HepG2 (cell line): ENCODE data around the gene DENND5B. TPM values are rescaled to one million over a fixed set of nuclear protein-coding genes. Genes with fewer than 3 reads are reported as not detected.

Experiments used
- ATAC-seq: fragments of 200-7000 bp; cut with Tn5 transposase; 3 replicates; pipeline ENCODE4 v1.9.1; 2020; ENCODE audit warnings: mild to moderate bottlenecking, moderate library complexity
- BruUV-seq: library from RNA; stranded (reverse); fragments of 400-500 nt; replicated peaks from 2 replicates; lab custom pipeline; 2021; lab: Mats Ljungman, UMichigan
- CTCF ChIA-PET: fragments of 300-600 bp; formaldehyde crosslinking; extraction: SDS; loops from one replicate; lab custom pipeline; 2021; ENCODE audit warnings: low total read pairs, inconsistent platforms, low intra/inter-chr PET ratio; lab: Yijun Ruan, JAX
- POLR2A ChIA-PET: fragments of 350-600 bp; sonication (Branson Sonifier 250); formaldehyde crosslinking; loops from one replicate; lab custom pipeline; 2020; ENCODE audit warnings: antibody characterized with exemption, inconsistent platforms; lab: Yijun Ruan, JAX
- DNase-seq: peaks from one replicate; pipeline ENCODE4 v3.0.0-alpha.2; 2015; ENCODE audit warnings: low spot score
- FAIRE-seq: peaks from 3 replicates; lab custom pipeline; 2011; peaks lifted over from hg19 to GRCh38; lab: Jason Lieb, UNC
- H2AFZ ChIP-seq: one replicate; pipeline ENCODE4 v1.6.1; 2011; ENCODE audit warnings: low read length, inconsistent platforms
- H3K27ac ChIP-seq: fragments of 300-600 bp; 3 replicates; pipeline ENCODE4 v1.8.0; 2011; ENCODE audit warnings: mixed run types, mild to moderate bottlenecking, mixed read lengths, low read length, inconsistent platforms; ENCODE audit not compliant: insufficient read depth; ENCODE audit errors: extremely low read length
- H3K27me3 ChIP-seq, 2 experiments: fragments of 200-600 bp in 1 of 2; 2 replicates in 1 of 2; 3 replicates in 1 of 2; pipeline versions ENCODE4 v1.6.0 to v1.8.0; 2011; ENCODE audit warnings: low read length in 2 of 2, mild to moderate bottlenecking in 2 of 2, moderate library complexity in 2 of 2, inconsistent platforms in 1 of 2; ENCODE audit not compliant: insufficient read depth in 2 of 2, control insufficient read depth in 1 of 2
- H3K36me3 ChIP-seq, 2 experiments: fragments of 200-600 bp in 1 of 2; replicated peaks in 1 of 2; 2 replicates in 1 of 2; 3 replicates in 1 of 2; pipeline versions ENCODE4 v1.5.1 to v1.8.0; 2011; ENCODE audit warnings: low read length in 2 of 2, inconsistent platforms in 1 of 2; ENCODE audit not compliant: insufficient read depth in 2 of 2, control insufficient read depth in 1 of 2
- H3K4me1 ChIP-seq: 2 replicates; pipeline ENCODE4 v1.5.1; 2012; ENCODE audit warnings: low read length, inconsistent platforms; ENCODE audit not compliant: insufficient read depth
- H3K4me2 ChIP-seq: 2 replicates; pipeline ENCODE4 v1.6.0; 2011; ENCODE audit warnings: low read depth, low read length, inconsistent platforms
- H3K4me3 ChIP-seq, 3 experiments: fragments of 200-600 bp in 1 of 3; sonication (generic), shearing (Covaris generic) in 1 of 3; replicated peaks in 1 of 3; 2 replicates each; pipeline ENCODE4 v1.5.1; 2011 to 2016; ENCODE audit warnings: low read length in 3 of 3, inconsistent platforms in 2 of 3, low read depth in 2 of 3, mild to moderate bottlenecking in 2 of 3, control low read depth in 1 of 3, mixed read lengths in 1 of 3; ENCODE audit not compliant: insufficient read depth in 1 of 3
- H3K79me2 ChIP-seq: one replicate; pipeline ENCODE4 v1.6.1; 2011; ENCODE audit warnings: low read length, inconsistent platforms; ENCODE audit not compliant: insufficient read depth
- H3K9ac ChIP-seq: 2 replicates; pipeline ENCODE4 v1.6.0; 2011; ENCODE audit warnings: mild to moderate bottlenecking, low read depth, low read length, inconsistent platforms; ENCODE audit not compliant: insufficient read depth
- H3K9me3 ChIP-seq: 2 replicates; pipeline ENCODE4 v1.5.1; 2012; ENCODE audit warnings: mild to moderate bottlenecking, low read length
- H4K20me1 ChIP-seq: 2 replicates; pipeline ENCODE4 v1.6.0; 2011; ENCODE audit warnings: inconsistent platforms, mild to moderate bottlenecking, low read length, moderate library complexity; ENCODE audit not compliant: insufficient read depth
- BRD4 ChIP-seq: sonication (generic); formaldehyde crosslinking; IDR thresholded peaks from 2 replicates; pipeline ENCODE4 v1.4.0; 2020; ENCODE audit warnings: missing genetic modification reagents
- CC2D1A ChIP-seq: sonication (generic); formaldehyde crosslinking; IDR thresholded peaks from 2 replicates; pipeline ENCODE4 v1.8.1; 2023; ENCODE audit warnings: mild to moderate bottlenecking, missing genetic modification reagents
- ELF4 ChIP-seq: sonication (generic); formaldehyde crosslinking; IDR thresholded peaks from 2 replicates; pipeline ENCODE4 v1.5.0; 2020; ENCODE audit warnings: missing genetic modification reagents, mild to moderate bottlenecking, moderate library complexity, borderline replicate concordance
- ETV5 ChIP-seq: IDR thresholded peaks from 2 replicates; pipeline ENCODE4 v1.6.1; 2018; ENCODE audit warnings: missing biosample characterization, missing genetic modification reagents, inconsistent platforms, borderline replicate concordance
- HNF4A ChIP-seq: sonication (generic); formaldehyde crosslinking; IDR thresholded peaks from 2 replicates; pipeline ENCODE4 v1.4.0; 2020; ENCODE audit warnings: missing genetic modification reagents
- STAG1 ChIP-seq: sonication (generic); formaldehyde crosslinking; IDR thresholded peaks from 2 replicates; pipeline ENCODE4 v1.4.0; 2020; ENCODE audit warnings: missing genetic modification reagents
- ZFP36L1 ChIP-seq: sonication (generic); formaldehyde crosslinking; IDR thresholded peaks from 2 replicates; pipeline ENCODE4 v1.8.0; 2022; ENCODE audit warnings: mild to moderate bottlenecking, missing genetic modification reagents, moderate library complexity
- ZNF790 ChIP-seq: sonication (generic); formaldehyde crosslinking; IDR thresholded peaks from 2 replicates; pipeline ENCODE4 v1.8.0; 2022; ENCODE audit warnings: missing genetic modification reagents, mild to moderate bottlenecking, borderline replicate concordance
- WGBS: methylation state at CpG from one replicate; pipeline ENCODE4 v1.1.6; 2017; ENCODE audit warnings: low lambda C conversion rate; 5-methylcytosine and 5-hydroxymethylcytosine counted together
- in situ Hi-C: cut with HindIII; loops from 2 replicates; pipeline ENCODE4 v1.10.0; 2017; ENCODE audit warnings: low pct_unique_long_range_greater_than_20kb; ENCODE audit not compliant: extremely low pct_ligation_motif_present
- intact Hi-C: fragments of 100-400 bp; cut with micrococcal nuclease; formaldehyde crosslinking; loops from one replicate; pipeline ENCODE4 v1.10.0; 2022; ENCODE audit not compliant: unreplicated experiment
- polyA plus RNA-seq, 8 experiments: library from polyadenylated mRNA; depleted of rRNA in 3 of 8; stranded (reverse) in 7 of 8; unstranded in 1 of 8; fragments of >200 nt; fragmentation: Illumina TruSeq in 4 of 8; extraction: Trizol in 4 of 8; gene quantifications; 2 replicates each; pipeline versions ENCODE4 v1.2.1 to v1.2.3, GENCODE V29; 2011 to 2016; ENCODE audit warnings: low read depth in 4 of 8, missing spikeins in 1 of 8, mixed read lengths in 1 of 8; ENCODE audit not compliant: insufficient read depth in 1 of 8
- total RNA-seq, 5 experiments: library from RNA; depleted of rRNA; stranded (reverse); fragments of >200 nt; fragmentation: Illumina TruSeq; extraction: Trizol; gene quantifications; 2 replicates each; pipeline ENCODE4 v1.2.3, GENCODE V29; 2016; ENCODE audit warnings: low read depth in 1 of 5
- TF ChIP-seq, protein P1 (sequence below): sonication (generic); formaldehyde crosslinking; IDR thresholded peaks from 2 replicates; pipeline ENCODE4 v1.4.0; 2020; ENCODE audit warnings: missing genetic modification reagents, borderline replicate concordance
- TF ChIP-seq, protein P2 (sequence below): sonication (generic); formaldehyde crosslinking; IDR thresholded peaks from 2 replicates; pipeline ENCODE4 v1.5.0; 2020; ENCODE audit warnings: mild to moderate bottlenecking, missing genetic modification reagents, moderate library complexity
- TF ChIP-seq, protein P3 (sequence below): IDR thresholded peaks from 2 replicates; pipeline ENCODE4 v1.6.1; 2016; ENCODE audit warnings: missing biosample characterization, missing genetic modification reagents, low read depth

Gene DENND5B
- total and polyA plus RNA-seq, 2 of the 13 experiments (the other 11 are each of a cell fraction or from before 2014, with no cell fraction given) = 14.7 to 18.7 TPM

DNA sequence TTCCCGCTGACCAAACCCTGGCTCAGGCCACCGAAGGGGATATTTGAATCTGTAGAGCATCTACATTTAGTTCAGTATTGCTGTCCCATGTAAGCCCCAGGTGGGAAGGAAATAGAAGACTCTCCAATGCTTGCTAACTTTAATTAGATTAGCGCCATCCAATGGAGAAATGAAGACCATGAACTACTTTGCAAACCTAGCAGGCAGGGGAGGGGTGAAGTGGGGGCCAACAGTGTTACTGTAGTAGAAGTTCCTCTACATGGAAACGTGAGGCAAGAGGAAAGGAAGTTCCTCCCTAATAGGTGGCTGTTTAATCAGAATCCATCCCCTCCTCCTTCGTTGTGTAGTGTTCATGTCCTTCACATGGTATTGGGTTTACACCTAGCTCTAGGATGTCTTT, 9.3 kb upstream of the DENND5B start:
- H3K4me1 ChIP-seq = no peaks in the 10 kb centered on the region
- no peak overlapping the region for H3K4me3 ChIP-seq
- no peaks in the 10 kb centered on the region for H3K27me3 ChIP-seq
- no peaks in the 10 kb centered on the region for H3K9me3 ChIP-seq
- H3K27ac ChIP-seq = no peak overlapping the region
- H3K36me3 ChIP-seq = no peaks in the 10 kb centered on the region
- H3K79me2 ChIP-seq = no peaks in the 10 kb centered on the region
- intact Hi-C loops (no loop called here), in situ Hi-C loops (no loop called here)
- BruUV-seq = no TSS peak
- no peaks in the 10 kb centered on the region for H4K20me1 ChIP-seq
- no peak for FAIRE-seq
- 38% methylated on average over 5 of the region's 5 CpGs for WGBS
- no peak for ATAC-seq
- no peak for DNase-seq
- ChIA-PET CTCF (no interaction called here), POLR2A (no interaction called here)
- no peak overlapping the region for H3K9ac ChIP-seq
- no peak overlapping the region for H3K4me2 ChIP-seq
- TF ChIP-seq ETV5 (CRISPR knock-in tag) (no peak), HNF4A (CRISPR knock-in tag) (no peak), ELF4 (CRISPR knock-in tag) (no peak), STAG1 (CRISPR knock-in tag) (peak; percentile 6; the same call in 1 of the 2 replicates), ZFP36L1 (CRISPR knock-in tag) (no peak), ZNF790 (CRISPR knock-in tag) (no peak), BRD4 (CRISPR knock-in tag) (no peak), CC2D1A (no peak)
- TF ChIP-seq, protein P1, sequence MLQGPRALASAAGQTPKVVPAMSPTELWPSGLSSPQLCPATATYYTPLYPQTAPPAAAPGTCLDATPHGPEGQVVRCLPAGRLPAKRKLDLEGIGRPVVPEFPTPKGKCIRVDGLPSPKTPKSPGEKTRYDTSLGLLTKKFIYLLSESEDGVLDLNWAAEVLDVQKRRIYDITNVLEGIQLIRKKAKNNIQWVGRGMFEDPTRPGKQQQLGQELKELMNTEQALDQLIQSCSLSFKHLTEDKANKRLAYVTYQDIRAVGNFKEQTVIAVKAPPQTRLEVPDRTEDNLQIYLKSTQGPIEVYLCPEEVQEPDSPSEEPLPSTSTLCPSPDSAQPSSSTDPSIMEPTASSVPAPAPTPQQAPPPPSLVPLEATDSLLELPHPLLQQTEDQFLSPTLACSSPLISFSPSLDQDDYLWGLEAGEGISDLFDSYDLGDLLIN (CRISPR knock-in tag) = no peak
- TF ChIP-seq, protein P2, sequence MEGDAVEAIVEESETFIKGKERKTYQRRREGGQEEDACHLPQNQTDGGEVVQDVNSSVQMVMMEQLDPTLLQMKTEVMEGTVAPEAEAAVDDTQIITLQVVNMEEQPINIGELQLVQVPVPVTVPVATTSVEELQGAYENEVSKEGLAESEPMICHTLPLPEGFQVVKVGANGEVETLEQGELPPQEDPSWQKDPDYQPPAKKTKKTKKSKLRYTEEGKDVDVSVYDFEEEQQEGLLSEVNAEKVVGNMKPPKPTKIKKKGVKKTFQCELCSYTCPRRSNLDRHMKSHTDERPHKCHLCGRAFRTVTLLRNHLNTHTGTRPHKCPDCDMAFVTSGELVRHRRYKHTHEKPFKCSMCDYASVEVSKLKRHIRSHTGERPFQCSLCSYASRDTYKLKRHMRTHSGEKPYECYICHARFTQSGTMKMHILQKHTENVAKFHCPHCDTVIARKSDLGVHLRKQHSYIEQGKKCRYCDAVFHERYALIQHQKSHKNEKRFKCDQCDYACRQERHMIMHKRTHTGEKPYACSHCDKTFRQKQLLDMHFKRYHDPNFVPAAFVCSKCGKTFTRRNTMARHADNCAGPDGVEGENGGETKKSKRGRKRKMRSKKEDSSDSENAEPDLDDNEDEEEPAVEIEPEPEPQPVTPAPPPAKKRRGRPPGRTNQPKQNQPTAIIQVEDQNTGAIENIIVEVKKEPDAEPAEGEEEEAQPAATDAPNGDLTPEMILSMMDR (CRISPR knock-in tag) = 0 out of 2 replicates have a peak, but pooled peaks have one; percentile 8
- TF ChIP-seq, protein P3, sequence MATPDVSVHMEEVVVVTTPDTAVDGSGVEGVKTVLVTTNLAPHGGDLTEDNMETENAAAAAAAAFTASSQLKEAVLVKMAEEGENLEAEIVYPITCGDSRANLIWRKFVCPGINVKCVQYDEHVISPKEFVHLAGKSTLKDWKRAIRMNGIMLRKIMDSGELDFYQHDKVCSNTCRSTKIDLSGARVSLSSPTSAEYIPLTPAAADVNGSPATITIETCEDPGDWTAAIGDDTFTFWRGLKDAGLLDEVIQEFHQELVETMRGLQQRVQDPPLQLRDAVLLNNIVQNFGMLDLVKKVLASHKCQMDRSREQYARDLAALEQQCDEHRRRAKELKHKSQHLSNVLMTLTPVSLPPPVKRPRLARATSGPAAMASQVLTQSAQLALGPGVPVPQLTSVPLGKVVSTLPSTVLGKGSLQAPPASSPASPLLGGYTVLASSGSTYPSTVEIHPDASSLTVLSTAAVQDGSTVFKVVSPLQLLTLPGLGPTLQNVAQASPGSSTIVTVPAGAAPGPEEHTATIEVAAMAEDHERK (CRISPR knock-in tag) = no peak
- TF ChIP-seq, all 625 proteins: peak for 2
- no peak overlapping the region for H2AFZ ChIP-seq
